MM.1S (cell line): ENCODE results near the gene NBPF4.
"Not testable (repeated sequence)": the region's sequence is repeated elsewhere in the genome, so short reads cannot be mapped to it uniquely, and the experiment has no call there.

Experiments used
- DNase-seq: peaks from one replicate; pipeline ENCODE4 v3.0.0-alpha.2; 2015
- H2AFZ ChIP-seq: fragments of 300-600 bp; sonication (generic); 2 replicates; pipeline ENCODE4 v1.6.0; 2016; ENCODE audit warnings: antibody characterized with exemption, low read length
- H3F3A ChIP-seq: fragments of 300-600 bp; sonication (generic); 2 replicates; pipeline ENCODE4 v1.6.1; 2016; ENCODE audit warnings: mild to moderate bottlenecking, antibody characterized with exemption, low read length, moderate library complexity, mixed read lengths; ENCODE audit not compliant: insufficient read depth
- H3K27ac ChIP-seq: fragments of 300-600 bp; sonication (generic); 2 replicates; pipeline ENCODE4 v1.5.1; 2016; ENCODE audit warnings: mild to moderate bottlenecking, low read length
- H3K27me3 ChIP-seq: fragments of 300-600 bp; sonication (generic); replicated peaks from 2 replicates; pipeline ENCODE4 v1.6.0; 2016; ENCODE audit warnings: low read length; ENCODE audit not compliant: insufficient read depth
- H3K36me3 ChIP-seq: fragments of 300-600 bp; sonication (generic); replicated peaks from 2 replicates; pipeline ENCODE4 v1.6.1; 2016; ENCODE audit warnings: mild to moderate bottlenecking, low read length, mixed read lengths; ENCODE audit not compliant: insufficient read depth
- H3K4me1 ChIP-seq: fragments of 300-600 bp; sonication (generic); 2 replicates; pipeline ENCODE4 v1.6.1; 2016; ENCODE audit warnings: low read length, mixed read lengths
- H3K4me2 ChIP-seq: fragments of 300-600 bp; sonication (generic); 2 replicates; pipeline ENCODE4 v1.6.0; 2016; ENCODE audit warnings: low read depth, low read length
- H3K4me3 ChIP-seq: fragments of 300-600 bp; sonication (generic); 2 replicates; pipeline ENCODE4 v1.5.1; 2016; ENCODE audit warnings: low read length, mixed read lengths
- H3K79me2 ChIP-seq: fragments of 300-600 bp; sonication (generic); 2 replicates; pipeline ENCODE4 v1.6.1; 2016; ENCODE audit warnings: mixed run types, low read length, mixed read lengths
- H3K9ac ChIP-seq: fragments of 300-600 bp; sonication (generic); 2 replicates; pipeline ENCODE4 v1.6.1; 2016; ENCODE audit warnings: low read length, mixed read lengths
- H3K9me2 ChIP-seq: fragments of 300-600 bp; sonication (generic); replicated peaks from 2 replicates; pipeline ENCODE4 v1.6.1; 2016; ENCODE audit warnings: mild to moderate bottlenecking, low read length, mixed read lengths; ENCODE audit not compliant: insufficient read depth
- H3K9me3 ChIP-seq: fragments of 300-600 bp; sonication (generic); replicated peaks from 2 replicates; pipeline ENCODE4 v1.6.1; 2016; ENCODE audit warnings: mild to moderate bottlenecking, low read length, mixed read lengths; ENCODE audit not compliant: insufficient read depth
- H4K20me1 ChIP-seq: fragments of 300-600 bp; sonication (generic); 2 replicates; pipeline ENCODE4 v1.6.1; 2016; ENCODE audit warnings: mild to moderate bottlenecking, low read length, moderate library complexity, mixed read lengths; ENCODE audit not compliant: insufficient read depth
- TF ChIP-seq, protein P1 (sequence below): fragments of 300-600 bp; sonication (generic); IDR thresholded peaks from 2 replicates; pipeline ENCODE4 v1.5.1; 2016; ENCODE audit warnings: antibody characterized with exemption, low read length, mixed read lengths

Gene NBPF4

DNA sequence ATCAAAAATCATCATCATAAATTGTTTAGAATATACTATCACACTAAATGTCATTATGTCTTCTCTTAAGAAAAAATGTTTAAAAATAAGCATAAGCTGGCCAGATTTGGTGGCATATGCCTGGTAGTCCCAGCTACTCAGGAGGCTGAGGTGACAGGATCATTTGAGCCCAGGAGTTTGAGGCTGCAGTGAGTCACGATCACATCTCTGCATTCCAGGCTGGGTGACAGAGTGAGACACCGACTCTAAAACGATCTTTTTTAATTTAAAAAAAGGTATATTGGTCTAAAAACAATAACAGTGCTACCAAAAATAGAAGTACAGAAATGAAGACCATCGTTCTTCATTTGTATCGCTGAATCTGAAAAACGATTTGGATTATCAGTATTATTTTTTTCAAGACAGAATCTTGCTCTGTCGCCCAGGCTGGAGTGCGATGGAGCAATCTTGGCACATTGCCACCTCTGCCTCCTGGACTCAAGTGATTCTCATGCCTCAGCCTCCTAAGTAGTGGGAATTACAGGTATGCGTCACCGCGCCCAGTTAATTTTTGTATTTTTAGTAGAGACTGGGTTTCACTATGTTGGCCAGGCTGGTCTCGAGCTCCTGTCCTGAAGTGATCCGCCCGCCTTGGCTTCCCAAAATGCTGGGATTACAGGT is 26.2 kb downstream of the NBPF4 start:
- not testable (repeated sequence) for H3K27me3 ChIP-seq, H3K27ac ChIP-seq, H2AFZ ChIP-seq, H3K9me2 ChIP-seq, DNase-seq, H3K9me3 ChIP-seq, H3K9ac ChIP-seq, H3K79me2 ChIP-seq, H3K4me2 ChIP-seq, H4K20me1 ChIP-seq, H3K36me3 ChIP-seq, H3K4me1 ChIP-seq, H3K4me3 ChIP-seq, H3F3A ChIP-seq

GRCh38 chr1:108217007-108217406 is 26.9 kb downstream of the NBPF4 start:
- not testable (repeated sequence) for H3F3A ChIP-seq, H3K4me2 ChIP-seq, DNase-seq, H3K27ac ChIP-seq, H3K4me3 ChIP-seq, H3K9ac ChIP-seq, H2AFZ ChIP-seq, H3K9me3 ChIP-seq, H3K79me2 ChIP-seq, H3K9me2 ChIP-seq, H3K27me3 ChIP-seq, H3K4me1 ChIP-seq, H4K20me1 ChIP-seq, H3K36me3 ChIP-seq

DNA sequence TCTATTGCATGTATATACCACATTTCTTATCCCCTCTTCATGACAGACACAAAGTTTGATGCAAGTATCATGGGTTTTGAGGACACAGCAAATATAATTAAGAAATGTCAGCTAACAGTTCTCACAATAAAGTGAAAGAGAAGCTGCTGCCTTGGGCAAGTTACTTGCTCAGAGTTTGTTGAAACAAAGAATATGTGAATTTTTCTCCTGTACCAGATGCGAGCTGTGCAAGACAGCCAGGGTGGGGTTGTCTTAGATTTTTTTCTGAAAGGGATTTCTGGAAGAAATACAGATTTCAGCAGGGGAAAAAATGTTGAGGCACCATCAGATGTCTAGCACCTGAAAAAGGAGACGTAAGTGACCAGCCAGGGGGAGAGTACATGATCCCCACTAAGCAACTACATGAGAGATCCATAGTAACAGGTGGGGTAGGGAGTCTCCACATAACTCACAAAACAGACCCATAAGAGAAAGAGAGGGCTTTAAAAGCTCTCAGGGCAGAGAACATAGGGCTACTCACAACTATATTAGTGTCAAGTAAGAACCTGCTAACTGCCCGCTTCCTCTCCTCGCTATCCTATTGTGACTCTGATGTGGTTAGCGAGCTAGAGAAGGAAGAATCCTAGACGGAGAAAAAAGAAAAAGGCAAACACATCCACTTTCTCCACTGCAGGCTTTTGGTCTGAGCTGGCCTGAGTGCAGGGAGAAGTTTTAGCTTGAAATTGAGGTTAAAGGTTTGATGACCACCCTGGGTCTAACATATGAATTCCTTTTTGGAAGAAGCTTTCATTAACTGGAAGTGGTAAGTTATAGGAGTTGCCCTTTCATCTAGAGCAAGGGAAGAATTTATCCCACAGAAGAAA is 27.6 kb downstream of the NBPF4 start:
- H3K27me3 ChIP-seq, H3K36me3 ChIP-seq, H3K9me2 ChIP-seq, H2AFZ ChIP-seq, H3K9me3 ChIP-seq, H3K9ac ChIP-seq, H3F3A ChIP-seq, H3K4me2 ChIP-seq, DNase-seq, H3K4me1 ChIP-seq, H3K4me3 ChIP-seq, H4K20me1 ChIP-seq, H3K79me2 ChIP-seq, H3K27ac ChIP-seq: not testable (repeated sequence)

DNA sequence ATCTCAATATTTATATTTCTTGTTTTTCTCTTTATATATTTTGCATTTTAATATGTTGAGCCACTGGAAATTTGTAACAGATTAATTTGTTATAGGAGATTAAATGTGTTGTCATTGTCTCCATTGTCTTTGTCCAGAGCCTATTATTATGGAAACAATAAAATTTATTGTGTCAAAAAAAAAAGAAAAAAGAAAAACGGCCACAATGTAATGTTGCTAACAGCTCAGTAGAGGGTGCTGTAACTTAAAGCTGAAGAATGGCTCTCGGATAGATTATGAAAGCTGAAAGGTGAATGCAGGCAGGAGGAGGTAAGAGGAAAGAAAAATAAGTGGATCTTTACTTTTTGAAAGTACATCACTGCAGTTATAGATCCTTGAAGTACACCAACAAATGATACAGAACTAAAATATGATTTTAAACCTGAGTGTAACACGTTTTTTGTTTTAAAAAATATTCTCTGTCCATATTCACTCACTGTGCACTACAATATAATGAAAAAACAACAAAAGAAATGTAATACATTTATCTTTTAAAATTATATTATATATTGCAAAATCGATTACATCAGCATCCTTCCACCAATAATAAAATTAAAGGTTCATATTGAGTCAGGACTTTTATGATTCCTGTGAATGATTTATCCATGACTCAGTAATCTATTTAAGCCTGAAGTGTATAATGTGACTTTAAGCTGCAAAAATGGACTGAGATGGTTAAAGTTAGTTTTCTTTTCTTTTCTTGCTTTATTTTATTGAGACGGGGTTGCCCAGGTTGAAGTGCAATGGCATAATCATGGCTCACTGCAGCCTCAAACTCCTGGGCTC is 29.0 kb downstream of the NBPF4 start:
- H3K27ac ChIP-seq, H3K4me1 ChIP-seq, H3K36me3 ChIP-seq, H3K4me2 ChIP-seq, H3K4me3 ChIP-seq, H3K79me2 ChIP-seq, H3K9me2 ChIP-seq, H3F3A ChIP-seq, H2AFZ ChIP-seq, H3K9me3 ChIP-seq, H4K20me1 ChIP-seq, H3K9ac ChIP-seq, H3K27me3 ChIP-seq: not testable (repeated sequence)
- TF ChIP-seq, protein P1, sequence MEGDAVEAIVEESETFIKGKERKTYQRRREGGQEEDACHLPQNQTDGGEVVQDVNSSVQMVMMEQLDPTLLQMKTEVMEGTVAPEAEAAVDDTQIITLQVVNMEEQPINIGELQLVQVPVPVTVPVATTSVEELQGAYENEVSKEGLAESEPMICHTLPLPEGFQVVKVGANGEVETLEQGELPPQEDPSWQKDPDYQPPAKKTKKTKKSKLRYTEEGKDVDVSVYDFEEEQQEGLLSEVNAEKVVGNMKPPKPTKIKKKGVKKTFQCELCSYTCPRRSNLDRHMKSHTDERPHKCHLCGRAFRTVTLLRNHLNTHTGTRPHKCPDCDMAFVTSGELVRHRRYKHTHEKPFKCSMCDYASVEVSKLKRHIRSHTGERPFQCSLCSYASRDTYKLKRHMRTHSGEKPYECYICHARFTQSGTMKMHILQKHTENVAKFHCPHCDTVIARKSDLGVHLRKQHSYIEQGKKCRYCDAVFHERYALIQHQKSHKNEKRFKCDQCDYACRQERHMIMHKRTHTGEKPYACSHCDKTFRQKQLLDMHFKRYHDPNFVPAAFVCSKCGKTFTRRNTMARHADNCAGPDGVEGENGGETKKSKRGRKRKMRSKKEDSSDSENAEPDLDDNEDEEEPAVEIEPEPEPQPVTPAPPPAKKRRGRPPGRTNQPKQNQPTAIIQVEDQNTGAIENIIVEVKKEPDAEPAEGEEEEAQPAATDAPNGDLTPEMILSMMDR, result peak; percentile 32
- DNase-seq, result peak; percentile 35
